ENCODE measurements around the gene FAM72C.
"Not testable (repeated sequence)": the region's sequence is repeated elsewhere in the genome, so short reads cannot be mapped to it uniquely, and the experiment has no call there.

The FAM72C gene

GRCh38 chr1:143984721-143985473 is 13.1 kb upstream of the FAM72C start:
- not testable (repeated sequence) for DNase-seq (ENCODE audit: low read depth)

GRCh38 chr1:143974416-143974815 is 2.6 kb upstream of the FAM72C start:
- not testable (repeated sequence) for DNase-seq (ENCODE audit: low read depth)

GRCh38 chr1:143973876-143974414 is 2.2 kb upstream of the FAM72C start:
- not testable (repeated sequence) for DNase-seq (ENCODE audit: low read depth)

GRCh38 chr1:143972753-143973326 is 1.1 kb upstream of the FAM72C start:
- not testable (repeated sequence) for DNase-seq (ENCODE audit: low read depth)

- not testable (repeated sequence) for DNase-seq (ENCODE audit: low read depth)
Observed at GRCh38 chr1:143965860-143966259, 5.9 kb downstream of the FAM72C start.

- DNase-seq (ENCODE audit: low read depth): not testable (repeated sequence)
Observed at GRCh38 chr1:143964294-143964693, 7.5 kb downstream of the FAM72C start.

- DNase-seq (ENCODE audit: low read depth): not testable (repeated sequence)
Observed at GRCh38 chr1:143955930-143956329, 15.9 kb downstream of the FAM72C start.

- DNase-seq (ENCODE audit: low read depth): not testable (repeated sequence)
Observed at GRCh38 chr1:143952913-143953312, 18.9 kb downstream of the FAM72C start.

GRCh38 chr1:143951485-143952391 is 20.0 kb downstream of the FAM72C start:
- DNase-seq (ENCODE audit: low read depth): not testable (repeated sequence)

GRCh38 chr1:143947749-143948148 is 24.0 kb downstream of the FAM72C start:
- not testable (repeated sequence) for DNase-seq (ENCODE audit: low read depth)

- not testable (repeated sequence) for DNase-seq (ENCODE audit: low read depth)
Observed at GRCh38 chr1:143945253-143945652, 26.5 kb downstream of the FAM72C start.

- DNase-seq (ENCODE audit: low read depth): not testable (repeated sequence)
Observed at GRCh38 chr1:143944576-143945240, 27.1 kb downstream of the FAM72C start.

GRCh38 chr1:143943319-143943978 is 28.3 kb downstream of the FAM72C start:
- not testable (repeated sequence) for DNase-seq (ENCODE audit: low read depth)

- DNase-seq (ENCODE audit: low read depth): not testable (repeated sequence)
Observed at GRCh38 chr1:143942238-143942860, 29.4 kb downstream of the FAM72C start.

GRCh38 chr1:143939666-143940065 is 32.1 kb downstream of the FAM72C start:
- not testable (repeated sequence) for DNase-seq (ENCODE audit: low read depth)

GRCh38 chr1:143938922-143939321 is 32.9 kb downstream of the FAM72C start:
- DNase-seq (ENCODE audit: low read depth): not testable (repeated sequence)

GRCh38 chr1:143936457-143937115 is 35.2 kb downstream of the FAM72C start:
- DNase-seq (ENCODE audit: low read depth): not testable (repeated sequence)

GRCh38 chr1:143919127-143919526 is 52.7 kb downstream of the FAM72C start:
- DNase-seq (ENCODE audit: low read depth): not testable (repeated sequence)

- not testable (repeated sequence) for DNase-seq (ENCODE audit: low read depth)
Observed at GRCh38 chr1:143918552-143918951, 53.2 kb downstream of the FAM72C start.

- not testable (repeated sequence) for DNase-seq (ENCODE audit: low read depth)
Observed at GRCh38 chr1:143913705-143914104, 58.1 kb downstream of the FAM72C start.
